Fibroblast of lung (primary cell): Measurements from ENCODE around the gene DHPS. TPM values are rescaled to one million over a fixed set of nuclear protein-coding genes. Genes with fewer than 3 reads are reported as not detected.

Experiments
- DNase-seq, 2 donors: peaks; one replicate each; pipeline versions ENCODE4 v3.0.0 to v3.0.0-alpha.2; 2010; ENCODE audit warnings: low read depth in 2 of 2
- H2AFZ ChIP-seq: 2 replicates; pipeline ENCODE4 v1.5.1; 2012; ENCODE audit warnings: low read length, control low read depth, inconsistent platforms
- H3K27ac ChIP-seq: 2 replicates; pipeline ENCODE4 v1.5.1; 2011; ENCODE audit warnings: low read length, control low read depth; ENCODE audit not compliant: insufficient read depth
- H3K27me3 ChIP-seq: 2 replicates; pipeline ENCODE4 v1.5.1; 2011; ENCODE audit warnings: mild to moderate bottlenecking, low read length; ENCODE audit not compliant: control insufficient read depth, insufficient read depth
- H3K36me3 ChIP-seq: 2 replicates; pipeline ENCODE4 v1.5.1; 2011; ENCODE audit warnings: low read length; ENCODE audit not compliant: control insufficient read depth, insufficient read depth
- H3K4me1 ChIP-seq: 2 replicates; pipeline ENCODE4 v1.5.1; 2011; ENCODE audit warnings: low read length; ENCODE audit not compliant: control insufficient read depth, insufficient read depth; ENCODE audit errors: extremely low read depth
- H3K4me2 ChIP-seq: 2 replicates; pipeline ENCODE4 v1.5.1; 2011; ENCODE audit warnings: low read length, control low read depth; ENCODE audit not compliant: insufficient read depth; ENCODE audit errors: extremely low read depth
- H3K4me3 ChIP-seq, 4 experiments: fragments of 200-600 bp in 1 of 4; sonication (generic) in 1 of 4; replicated peaks in 1 of 4; 2 replicates each; pipeline ENCODE4 v1.5.1; 2011 to 2016; ENCODE audit warnings: low read length in 4 of 4, low read depth in 3 of 4, mild to moderate bottlenecking in 3 of 4, control low read depth in 2 of 4, inconsistent platforms in 1 of 4, mixed read lengths in 1 of 4; ENCODE audit not compliant: insufficient read depth in 1 of 4; ENCODE audit errors: control extremely low read depth in 1 of 4
- H3K79me2 ChIP-seq: 2 replicates; pipeline ENCODE4 v1.5.1; 2012; ENCODE audit warnings: mild to moderate bottlenecking, low read length, inconsistent platforms; ENCODE audit not compliant: control insufficient read depth, insufficient read depth
- H3K9ac ChIP-seq: 2 replicates; pipeline ENCODE4 v1.5.1; 2011; ENCODE audit warnings: mild to moderate bottlenecking, low read length, control low read depth; ENCODE audit not compliant: insufficient read depth
- H3K9me3 ChIP-seq: 2 replicates; pipeline ENCODE4 v1.5.1; 2012; ENCODE audit warnings: low read depth, low read length; ENCODE audit not compliant: control insufficient read depth, insufficient read depth
- H4K20me1 ChIP-seq: 2 replicates; pipeline ENCODE4 v1.5.1; 2011; ENCODE audit warnings: low read length; ENCODE audit not compliant: control insufficient read depth, insufficient read depth; ENCODE audit errors: extremely low read depth
- CTCF ChIP-seq, 2 donors: IDR thresholded peaks in 1 of 2; conservative IDR thresholded peaks in 1 of 2; 1 replicate in 1 of 2; 2 replicates in 1 of 2; pipeline ENCODE4 v1.5.1; 2011 to 2012; ENCODE audit warnings: low read length in 2 of 2, control low read depth in 1 of 2, inconsistent platforms in 1 of 2, low read depth in 1 of 2, mild to moderate bottlenecking in 1 of 2
- EZH2 ChIP-seq: IDR thresholded peaks from 2 replicates; pipeline ENCODE4 v1.5.1; 2012; ENCODE audit warnings: low read length, control low read depth, mild to moderate bottlenecking; ENCODE audit errors: missing control alignments
- polyA plus RNA-seq, 2 donors: library from polyadenylated mRNA; depleted of rRNA in 1 of 2; stranded (reverse) in 1 of 2; unstranded in 1 of 2; fragments of >200 nt; gene quantifications; 2 replicates each; pipeline ENCODE4 v1.2.1, GENCODE V29; 2011 to 2012; ENCODE audit warnings: missing spikeins in 1 of 2
- total RNA-seq: library from RNA; depleted of rRNA; stranded (reverse); fragments of >200 nt; gene quantifications from 2 replicates; pipeline ENCODE4 v1.2.1, GENCODE V29; 2014

Gene DHPS
- total and polyA plus RNA-seq, 2 donors (not counting 1 experiment from before 2014, with no cell fraction given): 43.2 to 60.4 TPM

GRCh38 chr19:12695096-12695495 is 13.4 kb upstream of the DHPS start:
- no peak overlapping the region for H2AFZ ChIP-seq
- H3K9ac ChIP-seq: no peak overlapping the region
- no peaks in the 10 kb centered on the region for H4K20me1 ChIP-seq
- no peak overlapping the region for H3K27ac ChIP-seq
- H3K4me2 ChIP-seq: no peak overlapping the region
- H3K9me3 ChIP-seq: no peaks in the 10 kb centered on the region
- no peak for TF ChIP-seq EZH2
- no peak for TF ChIP-seq CTCF (conservative IDR thresholded peaks at IDR 0.05 in 1 of 2, IDR thresholded peaks at IDR 0.05 in 1 of 2; ENCODE audit: low read depth in 1 of 2, low read length in 2 of 2)
- H3K36me3 ChIP-seq: peaks cover 1% of the 10 kb centered on the region
- no peaks in the 10 kb centered on the region for H3K27me3 ChIP-seq
- H3K79me2 ChIP-seq: no peaks in the 10 kb centered on the region
- peak overlapping the region in 2 of 4 experiments; percentile 83 to 86 for H3K4me3 ChIP-seq
- H3K4me1 ChIP-seq: no peaks in the 10 kb centered on the region
- DNase-seq: no peak

GRCh38 chr19:12694641-12695040 is 13.0 kb upstream of the DHPS start:
- Histone ChIP-seq H3K79me2 (no peaks in the 10 kb centered on the region), H3K27me3 (no peaks in the 10 kb centered on the region), H3K27ac (no peak overlapping the region), H3K4me3 (no peak overlapping the region), H4K20me1 (no peaks in the 10 kb centered on the region), H3K9ac (no peak overlapping the region), H2AFZ (no peak overlapping the region), H3K36me3 (peaks cover 1% of the 10 kb centered on the region), H3K4me2 (no peak overlapping the region), H3K9me3 (no peaks in the 10 kb centered on the region), H3K4me1 (no peaks in the 10 kb centered on the region)
- DNase-seq: no peak
- no peak for TF ChIP-seq EZH2
- TF ChIP-seq CTCF (conservative IDR thresholded peaks at IDR 0.05 in 1 of 2, IDR thresholded peaks at IDR 0.05 in 1 of 2; ENCODE audit: low read depth in 1 of 2, low read length in 2 of 2): no peak

- Histone ChIP-seq H3K79me2 (no peaks in the 10 kb centered on the region), H3K36me3 (no peaks in the 10 kb centered on the region), H4K20me1 (no peaks in the 10 kb centered on the region), H3K27ac (no peak overlapping the region), H2AFZ (no peak overlapping the region), H3K4me2 (no peak overlapping the region), H3K9me3 (no peaks in the 10 kb centered on the region), H3K4me1 (no peaks in the 10 kb centered on the region), H3K27me3 (no peaks in the 10 kb centered on the region), H3K9ac (no peak overlapping the region), H3K4me3 (no peak overlapping the region)
- DNase-seq: no peak
- no peak for TF ChIP-seq EZH2
Measured at GRCh38 chr19:12692960-12693359, 11.3 kb upstream of the DHPS start.
